DMS53 treated with DMSO at 0.1 percent for 48 hours (cell line): Measurements from ENCODE around the gene CACNB4.
"Not testable (repeated sequence)": the region's sequence is repeated elsewhere in the genome, so short reads cannot be mapped to it uniquely, and the experiment has no call there.

Experiments used
- DNase-seq: peaks from one replicate; lab custom pipeline; 2025; ENCODE audit not compliant: unreplicated experiment; lab: John Stamatoyannopoulos, UW

Gene CACNB4

GRCh38 chr2:152024477-152024876 lies 74.4 kb downstream of the CACNB4 start:
- no peak for DNase-seq

GRCh38 chr2:152022090-152022489 lies 76.8 kb downstream of the CACNB4 start:
- DNase-seq = no peak

- DNase-seq = not testable (repeated sequence)
Observed at GRCh38 chr2:152021001-152021400, 77.8 kb downstream of the CACNB4 start.

- DNase-seq = no peak
Observed at GRCh38 chr2:152019732-152020131, 79.1 kb downstream of the CACNB4 start.

- no peak for DNase-seq
Observed at GRCh38 chr2:152016181-152017120, 82.4 kb downstream of the CACNB4 start.

GRCh38 chr2:152015552-152015951 lies 83.3 kb downstream of the CACNB4 start:
- DNase-seq = no peak

- no peak for DNase-seq
Observed at GRCh38 chr2:152012697-152013096, 86.1 kb downstream of the CACNB4 start.

- DNase-seq = no peak
Observed at GRCh38 chr2:152011724-152012123, 87.1 kb downstream of the CACNB4 start.

GRCh38 chr2:152005607-152006006 lies 93.2 kb downstream of the CACNB4 start:
- no peak for DNase-seq

GRCh38 chr2:152003283-152003682 lies 95.6 kb downstream of the CACNB4 start:
- not testable (repeated sequence) for DNase-seq

- no peak for DNase-seq
Observed at GRCh38 chr2:151999053-151999452, 99.8 kb downstream of the CACNB4 start.

- DNase-seq = no peak
Observed at GRCh38 chr2:151996243-151997003, 102.4 kb downstream of the CACNB4 start.

- no peak for DNase-seq
Observed at GRCh38 chr2:151995161-151995557, 103.7 kb downstream of the CACNB4 start.

GRCh38 chr2:151994178-151994577 lies 104.7 kb downstream of the CACNB4 start:
- not testable (repeated sequence) for DNase-seq

GRCh38 chr2:151991010-151991409 lies 107.8 kb downstream of the CACNB4 start:
- DNase-seq = no peak

GRCh38 chr2:151989378-151989777 lies 109.5 kb downstream of the CACNB4 start:
- no peak for DNase-seq

- no peak for DNase-seq
Observed at GRCh38 chr2:151987484-151987883, 111.4 kb downstream of the CACNB4 start.

GRCh38 chr2:151984424-151985083 lies 114.3 kb downstream of the CACNB4 start:
- no peak for DNase-seq

- DNase-seq = no peak
Observed at GRCh38 chr2:151983221-151983620, 115.6 kb downstream of the CACNB4 start.

- no peak for DNase-seq
Observed at GRCh38 chr2:151981886-151982285, 117.0 kb downstream of the CACNB4 start.

- no peak for DNase-seq
Observed at GRCh38 chr2:151979694-151980093, 119.2 kb downstream of the CACNB4 start.
